ENCODE data around the gene PGM2. TPM values are rescaled to one million over a fixed set of nuclear protein-coding genes. Genes with fewer than 3 reads are reported as not detected.

Gene PGM2
- polyA plus RNA-seq, 1 of the 3 experiments (the other 2 are of a cell fraction) = 12.7 TPM

DNA sequence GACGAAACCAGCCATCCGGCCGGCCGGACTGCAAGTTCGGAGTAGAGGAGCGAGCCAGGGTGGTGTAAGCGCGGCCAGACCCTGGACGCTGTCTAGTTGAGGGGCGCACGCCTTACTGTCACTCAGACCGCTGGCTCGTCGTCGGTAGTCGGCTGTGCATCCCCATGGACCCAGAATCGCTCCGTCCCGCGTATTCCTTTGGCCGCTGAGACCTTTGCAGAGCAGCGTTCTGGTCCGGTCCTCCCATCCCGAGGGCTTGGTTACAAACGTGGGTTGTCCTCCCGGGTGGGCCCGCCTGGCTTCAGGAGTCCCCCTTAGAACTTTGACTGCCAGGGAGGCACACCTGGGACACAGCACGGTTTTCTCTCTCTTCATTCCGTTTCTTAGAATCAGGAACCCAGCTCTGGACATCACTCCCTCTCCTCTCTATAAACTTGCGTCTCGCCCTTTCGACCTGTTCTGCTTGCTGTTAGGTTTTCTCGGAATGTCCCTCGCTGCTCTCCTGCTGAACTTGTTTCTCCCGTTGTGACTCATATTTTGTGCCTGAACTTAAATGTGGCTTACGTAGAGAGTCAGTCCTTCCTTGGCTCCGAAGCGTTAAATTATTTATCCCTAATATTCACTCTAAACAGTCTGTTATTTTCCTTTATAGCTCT lies 672 bp downstream of the PGM2 start:
- peak overlapping the region; percentile 73 for H3K4me2 ChIP-seq
- no peaks in the 10 kb centered on the region for H3F3A ChIP-seq (replicated peaks; ENCODE audit: insufficient read depth)
- peaks cover 19% of the 10 kb centered on the region; the same call in 1 of the 2 replicates for H3K79me2 ChIP-seq (ENCODE audit: insufficient read depth)
- CTCF ChIA-PET = interaction anchor here (0.8 to 1.8 kb wide), 5 partner anchors 15 to 293 kb away, joined by 3 to 8 read pairs (median 3); no protein-coding TSS in a partner anchor
- H3K4me3 ChIP-seq (ENCODE audit: low read depth in 2 of 2, low read length in 1 of 2) = peak overlapping the region; percentile 67 to 95
- WGBS (ENCODE audit: low lambda C conversion rate) = 25% methylated on average over 32 of the region's 38 CpGs
- H2AFZ ChIP-seq (ENCODE audit: low read depth) = peak overlapping the region; percentile 89
- no peaks in the 10 kb centered on the region for H3K9me3 ChIP-seq
- no peaks in the 10 kb centered on the region for H3K9me2 ChIP-seq
- peak overlapping the region; percentile 46 to 62; a peak in 3 of 4 replicates for H3K27ac ChIP-seq (ENCODE audit: low read depth in 2 of 2, low read length in 1 of 2)
- H3K9ac ChIP-seq = peak overlapping the region; percentile 77
- no peaks in the 10 kb centered on the region for H3K27me3 ChIP-seq (ENCODE audit: insufficient read depth)
- TF ChIP-seq GATA2 (CRISPR knock-in tag; IDR thresholded peaks at IDR 0.05) (no peak), FOXJ3 (CRISPR knock-in tag; IDR thresholded peaks at IDR 0.05) (no peak), FOXM1 (IDR thresholded peaks at IDR 0.05; ENCODE audit: low read depth) (no peak), TCF12 (IDR thresholded peaks at IDR 0.05) (no peak), TEAD4 (IDR thresholded peaks at IDR 0.05; ENCODE audit: borderline replicate concordance, insufficient read depth) (no peak), RXRA (IDR thresholded peaks at IDR 0.05; ENCODE audit: borderline replicate concordance, low read depth) (no peak), YY1 (IDR thresholded peaks at IDR 0.05; ENCODE audit: low read depth) (no peak)
- TF ChIP-seq, protein P1, sequence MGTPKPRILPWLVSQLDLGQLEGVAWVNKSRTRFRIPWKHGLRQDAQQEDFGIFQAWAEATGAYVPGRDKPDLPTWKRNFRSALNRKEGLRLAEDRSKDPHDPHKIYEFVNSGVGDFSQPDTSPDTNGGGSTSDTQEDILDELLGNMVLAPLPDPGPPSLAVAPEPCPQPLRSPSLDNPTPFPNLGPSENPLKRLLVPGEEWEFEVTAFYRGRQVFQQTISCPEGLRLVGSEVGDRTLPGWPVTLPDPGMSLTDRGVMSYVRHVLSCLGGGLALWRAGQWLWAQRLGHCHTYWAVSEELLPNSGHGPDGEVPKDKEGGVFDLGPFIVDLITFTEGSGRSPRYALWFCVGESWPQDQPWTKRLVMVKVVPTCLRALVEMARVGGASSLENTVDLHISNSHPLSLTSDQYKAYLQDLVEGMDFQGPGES (IDR thresholded peaks at IDR 0.05; ENCODE audit: low read depth, low read length) = no peak
- TF ChIP-seq, protein P2, sequence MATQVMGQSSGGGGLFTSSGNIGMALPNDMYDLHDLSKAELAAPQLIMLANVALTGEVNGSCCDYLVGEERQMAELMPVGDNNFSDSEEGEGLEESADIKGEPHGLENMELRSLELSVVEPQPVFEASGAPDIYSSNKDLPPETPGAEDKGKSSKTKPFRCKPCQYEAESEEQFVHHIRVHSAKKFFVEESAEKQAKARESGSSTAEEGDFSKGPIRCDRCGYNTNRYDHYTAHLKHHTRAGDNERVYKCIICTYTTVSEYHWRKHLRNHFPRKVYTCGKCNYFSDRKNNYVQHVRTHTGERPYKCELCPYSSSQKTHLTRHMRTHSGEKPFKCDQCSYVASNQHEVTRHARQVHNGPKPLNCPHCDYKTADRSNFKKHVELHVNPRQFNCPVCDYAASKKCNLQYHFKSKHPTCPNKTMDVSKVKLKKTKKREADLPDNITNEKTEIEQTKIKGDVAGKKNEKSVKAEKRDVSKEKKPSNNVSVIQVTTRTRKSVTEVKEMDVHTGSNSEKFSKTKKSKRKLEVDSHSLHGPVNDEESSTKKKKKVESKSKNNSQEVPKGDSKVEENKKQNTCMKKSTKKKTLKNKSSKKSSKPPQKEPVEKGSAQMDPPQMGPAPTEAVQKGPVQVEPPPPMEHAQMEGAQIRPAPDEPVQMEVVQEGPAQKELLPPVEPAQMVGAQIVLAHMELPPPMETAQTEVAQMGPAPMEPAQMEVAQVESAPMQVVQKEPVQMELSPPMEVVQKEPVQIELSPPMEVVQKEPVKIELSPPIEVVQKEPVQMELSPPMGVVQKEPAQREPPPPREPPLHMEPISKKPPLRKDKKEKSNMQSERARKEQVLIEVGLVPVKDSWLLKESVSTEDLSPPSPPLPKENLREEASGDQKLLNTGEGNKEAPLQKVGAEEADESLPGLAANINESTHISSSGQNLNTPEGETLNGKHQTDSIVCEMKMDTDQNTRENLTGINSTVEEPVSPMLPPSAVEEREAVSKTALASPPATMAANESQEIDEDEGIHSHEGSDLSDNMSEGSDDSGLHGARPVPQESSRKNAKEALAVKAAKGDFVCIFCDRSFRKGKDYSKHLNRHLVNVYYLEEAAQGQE (IDR thresholded peaks at IDR 0.05; ENCODE audit: low read depth, low read length) = no peak
- no peak for DNase-seq
- H3K36me3 ChIP-seq (replicated peaks in 1 of 2; ENCODE audit: control insufficient read depth in 1 of 2, insufficient read depth in 2 of 2, low read length in 1 of 2) = peaks cover 14 to 18% of the 10 kb centered on the region in 2 experiments
- POLR2A ChIA-PET = interaction anchor here (0.7 to 0.8 kb wide), 2 partner anchors 121 to 212 kb away, joined by 3 read pairs; no protein-coding TSS in a partner anchor
- peaks cover 5 to 14% of the 10 kb centered on the region in 2 experiments; a peak in 3 of 4 replicates for H3K4me1 ChIP-seq (ENCODE audit: control insufficient read depth in 1 of 2, insufficient read depth in 2 of 2, low read depth in 1 of 2, low read length in 1 of 2)
- H4K20me1 ChIP-seq (ENCODE audit: insufficient read depth) = no peaks in the 10 kb centered on the region

DNA sequence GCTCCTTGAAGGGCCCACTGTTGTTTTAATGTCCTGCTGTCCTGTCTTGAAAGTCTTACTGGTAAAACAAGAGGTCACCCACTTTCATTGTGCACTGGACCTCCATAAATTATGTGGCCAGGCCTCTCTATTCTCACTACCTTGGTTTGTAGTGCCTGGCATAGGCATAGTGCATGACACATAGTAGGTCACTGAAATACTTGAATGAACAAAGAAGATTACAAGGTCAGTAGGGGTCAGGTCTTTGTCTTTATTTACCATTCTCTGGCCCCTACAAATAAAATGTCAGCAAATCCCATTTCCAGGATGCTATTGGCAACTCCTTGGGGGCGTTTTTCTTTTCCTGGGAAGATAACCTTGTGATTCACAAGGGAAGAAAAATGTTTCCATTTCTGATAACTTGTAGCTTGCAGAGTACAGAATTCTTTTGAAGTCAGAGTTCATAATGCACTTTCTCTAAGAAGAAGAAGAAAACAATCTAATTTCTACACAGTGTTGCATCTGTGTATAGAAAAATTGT lies 1.4 kb downstream of the PGM2 start:
- Histone ChIP-seq H3K27me3 (ENCODE audit: insufficient read depth) (no peaks in the 10 kb centered on the region), H3F3A (replicated peaks; ENCODE audit: insufficient read depth) (no peaks in the 10 kb centered on the region), H3K4me3 (ENCODE audit: low read depth in 2 of 2, low read length in 1 of 2) (peak overlapping the region; percentile 67 to 95; a peak in 3 of 4 replicates), H3K4me2 (peak overlapping the region; percentile 73), H3K36me3 (replicated peaks in 1 of 2; ENCODE audit: control insufficient read depth in 1 of 2, insufficient read depth in 2 of 2, low read length in 1 of 2) (peaks cover 17 to 20% of the 10 kb centered on the region in 2 experiments), H3K9me2 (no peaks in the 10 kb centered on the region), H3K27ac (ENCODE audit: low read depth in 2 of 2, low read length in 1 of 2) (no peak overlapping the region), H2AFZ (ENCODE audit: low read depth) (no peak overlapping the region), H3K79me2 (ENCODE audit: insufficient read depth) (peaks cover 19% of the 10 kb centered on the region; the same call in 1 of the 2 replicates), H4K20me1 (ENCODE audit: insufficient read depth) (no peaks in the 10 kb centered on the region), H3K9ac (no peak overlapping the region), H3K4me1 (ENCODE audit: control insufficient read depth in 1 of 2, insufficient read depth in 2 of 2, low read depth in 1 of 2, low read length in 1 of 2) (peaks cover 5 to 14% of the 10 kb centered on the region in 2 experiments; a peak in 3 of 4 replicates), H3K9me3 (no peaks in the 10 kb centered on the region)
- POLR2A ChIA-PET = no interaction called here
- CTCF ChIA-PET = interaction anchor here (1.0 kb wide), 1 partner anchor 14 kb away, joined by 3 read pairs; no protein-coding TSS in a partner anchor
- DNase-seq = no peak
- WGBS (ENCODE audit: low lambda C conversion rate) = 86% methylated on average over 1 of the region's 1 CpG
- no peak for TF ChIP-seq EP300 (IDR thresholded peaks at IDR 0.05; ENCODE audit: borderline replicate concordance in 1 of 2, low read depth in 1 of 2, low read length in 1 of 2)
- TF ChIP-seq, protein P3, sequence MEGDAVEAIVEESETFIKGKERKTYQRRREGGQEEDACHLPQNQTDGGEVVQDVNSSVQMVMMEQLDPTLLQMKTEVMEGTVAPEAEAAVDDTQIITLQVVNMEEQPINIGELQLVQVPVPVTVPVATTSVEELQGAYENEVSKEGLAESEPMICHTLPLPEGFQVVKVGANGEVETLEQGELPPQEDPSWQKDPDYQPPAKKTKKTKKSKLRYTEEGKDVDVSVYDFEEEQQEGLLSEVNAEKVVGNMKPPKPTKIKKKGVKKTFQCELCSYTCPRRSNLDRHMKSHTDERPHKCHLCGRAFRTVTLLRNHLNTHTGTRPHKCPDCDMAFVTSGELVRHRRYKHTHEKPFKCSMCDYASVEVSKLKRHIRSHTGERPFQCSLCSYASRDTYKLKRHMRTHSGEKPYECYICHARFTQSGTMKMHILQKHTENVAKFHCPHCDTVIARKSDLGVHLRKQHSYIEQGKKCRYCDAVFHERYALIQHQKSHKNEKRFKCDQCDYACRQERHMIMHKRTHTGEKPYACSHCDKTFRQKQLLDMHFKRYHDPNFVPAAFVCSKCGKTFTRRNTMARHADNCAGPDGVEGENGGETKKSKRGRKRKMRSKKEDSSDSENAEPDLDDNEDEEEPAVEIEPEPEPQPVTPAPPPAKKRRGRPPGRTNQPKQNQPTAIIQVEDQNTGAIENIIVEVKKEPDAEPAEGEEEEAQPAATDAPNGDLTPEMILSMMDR (IDR thresholded peaks at IDR 0.05) = no peak
- TF ChIP-seq RFX5 (IDR thresholded peaks at IDR 0.05; ENCODE audit: low read length) = no peak
- no peak for TF ChIP-seq GABPA (IDR thresholded peaks at IDR 0.05; ENCODE audit: low read depth)
- no peak for TF ChIP-seq CHD2 (IDR thresholded peaks at IDR 0.05; ENCODE audit: low read length, partially characterized antibody)
- TF ChIP-seq, protein P4, sequence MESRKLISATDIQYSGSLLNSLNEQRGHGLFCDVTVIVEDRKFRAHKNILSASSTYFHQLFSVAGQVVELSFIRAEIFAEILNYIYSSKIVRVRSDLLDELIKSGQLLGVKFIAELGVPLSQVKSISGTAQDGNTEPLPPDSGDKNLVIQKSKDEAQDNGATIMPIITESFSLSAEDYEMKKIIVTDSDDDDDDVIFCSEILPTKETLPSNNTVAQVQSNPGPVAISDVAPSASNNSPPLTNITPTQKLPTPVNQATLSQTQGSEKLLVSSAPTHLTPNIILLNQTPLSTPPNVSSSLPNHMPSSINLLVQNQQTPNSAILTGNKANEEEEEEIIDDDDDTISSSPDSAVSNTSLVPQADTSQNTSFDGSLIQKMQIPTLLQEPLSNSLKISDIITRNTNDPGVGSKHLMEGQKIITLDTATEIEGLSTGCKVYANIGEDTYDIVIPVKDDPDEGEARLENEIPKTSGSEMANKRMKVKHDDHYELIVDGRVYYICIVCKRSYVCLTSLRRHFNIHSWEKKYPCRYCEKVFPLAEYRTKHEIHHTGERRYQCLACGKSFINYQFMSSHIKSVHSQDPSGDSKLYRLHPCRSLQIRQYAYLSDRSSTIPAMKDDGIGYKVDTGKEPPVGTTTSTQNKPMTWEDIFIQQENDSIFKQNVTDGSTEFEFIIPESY (IDR thresholded peaks at IDR 0.05; ENCODE audit: borderline replicate concordance, low read depth) = no peak
- TF ChIP-seq FOXM1 (IDR thresholded peaks at IDR 0.05; ENCODE audit: low read depth) = no peak
- TF ChIP-seq GATA2 (CRISPR knock-in tag; IDR thresholded peaks at IDR 0.05) = no peak
- no peak for TF ChIP-seq RCOR1 (IDR thresholded peaks at IDR 0.05; ENCODE audit: low read length)
- no peak for TF ChIP-seq TAF1 (IDR thresholded peaks at IDR 0.05; ENCODE audit: borderline replicate concordance, low read depth, low read length)

Data from SK-N-SH (cell line).